Neural progenitor cell (in vitro differentiated cells): Measurements from ENCODE around the gene RNLS. TPM values are rescaled to one million over a fixed set of nuclear protein-coding genes. Genes with fewer than 3 reads are reported as not detected.

Experiments
- DNase-seq: peaks from one replicate; pipeline ENCODE4 v3.0.0-alpha.2; 2016; ENCODE audit warnings: low spot score
- H2AFZ ChIP-seq: fragments of 200-600 bp; sonication (generic); replicated peaks from 2 replicates; pipeline ENCODE4 v1.6.1; 2016; ENCODE audit warnings: antibody characterized with exemption
- H3F3A ChIP-seq: fragments of 200-600 bp; sonication (generic); 2 replicates; pipeline ENCODE4 v1.6.1; 2016; ENCODE audit warnings: antibody characterized with exemption, low read depth
- H3K27ac ChIP-seq: fragments of 200-600 bp; sonication (generic); 2 replicates; pipeline ENCODE4 v1.5.1; 2016; ENCODE audit warnings: mild to moderate bottlenecking
- H3K27me3 ChIP-seq: fragments of 200-600 bp; sonication (generic); 2 replicates; pipeline ENCODE4 v1.6.1; 2016; ENCODE audit warnings: mild to moderate bottlenecking, moderate library complexity
- H3K36me3 ChIP-seq: fragments of 200-600 bp; sonication (generic); 2 replicates; pipeline ENCODE4 v1.5.1; 2016
- H3K4me1 ChIP-seq: fragments of 200-600 bp; sonication (generic); 2 replicates; pipeline ENCODE4 v1.6.1; 2016; ENCODE audit warnings: mixed run types
- H3K4me2 ChIP-seq: fragments of 200-600 bp; sonication (generic); 2 replicates; pipeline ENCODE4 v1.6.1; 2016
- H3K4me3 ChIP-seq: fragments of 200-600 bp; sonication (generic); 2 replicates; pipeline ENCODE4 v1.5.1; 2016
- H3K79me2 ChIP-seq: fragments of 200-600 bp; sonication (generic); 2 replicates; pipeline ENCODE4 v1.6.1; 2016; ENCODE audit warnings: low read depth
- H3K9ac ChIP-seq: fragments of 200-600 bp; sonication (generic); 2 replicates; pipeline ENCODE4 v1.6.1; 2016
- H3K9me3 ChIP-seq: fragments of 200-600 bp; sonication (generic); 2 replicates; pipeline ENCODE4 v1.5.1; 2016; ENCODE audit warnings: low read depth
- H4K20me1 ChIP-seq: fragments of 200-600 bp; sonication (generic); 2 replicates; pipeline ENCODE4 v1.6.1; 2016; ENCODE audit warnings: low read depth
- H3K27ac Mint-ChIP-seq: 3 replicates; pipeline ENCODE4 v1.8.0; 2021; ENCODE audit warnings: mixed read lengths
- H3K27me3 Mint-ChIP-seq: 2 replicates; pipeline ENCODE4 v1.8.0; 2022; ENCODE audit warnings: low read depth, mild to moderate bottlenecking, inconsistent platforms, moderate library complexity, mixed read lengths; ENCODE audit not compliant: insufficient read depth
- H3K36me3 Mint-ChIP-seq: 3 replicates; pipeline ENCODE4 v1.8.0; 2021; ENCODE audit warnings: mixed read lengths
- H3K4me1 Mint-ChIP-seq: 3 replicates; pipeline ENCODE4 v1.8.0; 2021; ENCODE audit warnings: mixed read lengths
- H3K4me3 Mint-ChIP-seq: 3 replicates; pipeline ENCODE4 v1.8.0; 2021; ENCODE audit warnings: mild to moderate bottlenecking, moderate library complexity, mixed read lengths
- H3K9me3 Mint-ChIP-seq: 3 replicates; pipeline ENCODE4 v1.8.0; 2020; ENCODE audit warnings: mixed read lengths
- EZH2 ChIP-seq: fragments of 200-600 bp; sonication (generic); IDR thresholded peaks from 2 replicates; pipeline ENCODE4 v1.6.1; 2017; ENCODE audit warnings: antibody characterized with exemption, mild to moderate bottlenecking, moderate library complexity
- EZH2phosphoT487 ChIP-seq: fragments of 200-600 bp; sonication (generic); IDR thresholded peaks from 2 replicates; pipeline ENCODE4 v1.6.1; 2017; ENCODE audit warnings: antibody characterized with exemption
- total RNA-seq: library from RNA; depleted of rRNA; stranded (reverse); fragments of >200 nt; gene quantifications from 2 replicates; pipeline ENCODE4 v1.2.3, GENCODE V29; 2015; ENCODE audit warnings: low replicate concordance
- TF ChIP-seq, protein P1 (sequence below): fragments of 200-600 bp; sonication (generic); IDR thresholded peaks from 2 replicates; pipeline ENCODE4 v1.5.1; 2017; ENCODE audit warnings: antibody characterized with exemption, mild to moderate bottlenecking

RNLS gene
- total RNA-seq, 1 donor from 2014 or later: 9.1 TPM

DNA sequence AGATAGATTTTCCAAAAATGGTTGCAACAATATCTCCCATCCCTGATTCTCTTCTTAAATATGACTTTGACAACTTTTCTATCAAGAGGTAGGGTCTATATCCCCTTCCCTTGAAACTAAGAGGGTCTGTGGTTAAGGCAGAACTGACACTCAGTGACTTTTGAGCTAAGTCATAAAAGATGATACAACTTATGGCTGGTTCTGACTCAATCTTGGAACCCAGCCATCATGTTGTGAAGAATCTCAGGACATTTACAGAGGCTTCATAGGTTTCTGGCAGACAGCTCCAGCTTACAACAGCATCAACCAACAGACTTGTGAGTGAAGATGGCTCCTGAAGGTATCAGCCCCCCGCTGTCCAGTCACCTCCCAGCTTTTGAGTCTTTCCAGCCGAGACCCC, 203.5 kb downstream of the RNLS start:
- no peak overlapping the region for H2AFZ ChIP-seq
- no peaks in the 10 kb centered on the region for H3K36me3 Mint-ChIP-seq
- no peak overlapping the region for H3K4me3 ChIP-seq
- H3K4me1 ChIP-seq: no peaks in the 10 kb centered on the region
- no peaks in the 10 kb centered on the region for H3F3A ChIP-seq
- H3K9me3 ChIP-seq: no peaks in the 10 kb centered on the region
- H3K27ac ChIP-seq: no peak overlapping the region
- no peak overlapping the region for H3K9ac ChIP-seq
- no peaks in the 10 kb centered on the region for H3K4me1 Mint-ChIP-seq
- peaks cover 2% of the 10 kb centered on the region for H3K27me3 Mint-ChIP-seq
- H3K4me2 ChIP-seq: no peak overlapping the region
- DNase-seq: no peak
- H3K79me2 ChIP-seq: no peaks in the 10 kb centered on the region
- H3K9me3 Mint-ChIP-seq: no peaks in the 10 kb centered on the region
- no peak overlapping the region for H3K4me3 Mint-ChIP-seq
- H3K27me3 ChIP-seq: no peaks in the 10 kb centered on the region
- no peak overlapping the region for H3K27ac Mint-ChIP-seq
- TF ChIP-seq EZH2 (no peak), EZH2phosphoT487 (no peak)
- TF ChIP-seq, protein P1, sequence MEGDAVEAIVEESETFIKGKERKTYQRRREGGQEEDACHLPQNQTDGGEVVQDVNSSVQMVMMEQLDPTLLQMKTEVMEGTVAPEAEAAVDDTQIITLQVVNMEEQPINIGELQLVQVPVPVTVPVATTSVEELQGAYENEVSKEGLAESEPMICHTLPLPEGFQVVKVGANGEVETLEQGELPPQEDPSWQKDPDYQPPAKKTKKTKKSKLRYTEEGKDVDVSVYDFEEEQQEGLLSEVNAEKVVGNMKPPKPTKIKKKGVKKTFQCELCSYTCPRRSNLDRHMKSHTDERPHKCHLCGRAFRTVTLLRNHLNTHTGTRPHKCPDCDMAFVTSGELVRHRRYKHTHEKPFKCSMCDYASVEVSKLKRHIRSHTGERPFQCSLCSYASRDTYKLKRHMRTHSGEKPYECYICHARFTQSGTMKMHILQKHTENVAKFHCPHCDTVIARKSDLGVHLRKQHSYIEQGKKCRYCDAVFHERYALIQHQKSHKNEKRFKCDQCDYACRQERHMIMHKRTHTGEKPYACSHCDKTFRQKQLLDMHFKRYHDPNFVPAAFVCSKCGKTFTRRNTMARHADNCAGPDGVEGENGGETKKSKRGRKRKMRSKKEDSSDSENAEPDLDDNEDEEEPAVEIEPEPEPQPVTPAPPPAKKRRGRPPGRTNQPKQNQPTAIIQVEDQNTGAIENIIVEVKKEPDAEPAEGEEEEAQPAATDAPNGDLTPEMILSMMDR: no peak
- peaks cover 3% of the 10 kb centered on the region for H3K36me3 ChIP-seq
- no peaks in the 10 kb centered on the region for H4K20me1 ChIP-seq

DNA sequence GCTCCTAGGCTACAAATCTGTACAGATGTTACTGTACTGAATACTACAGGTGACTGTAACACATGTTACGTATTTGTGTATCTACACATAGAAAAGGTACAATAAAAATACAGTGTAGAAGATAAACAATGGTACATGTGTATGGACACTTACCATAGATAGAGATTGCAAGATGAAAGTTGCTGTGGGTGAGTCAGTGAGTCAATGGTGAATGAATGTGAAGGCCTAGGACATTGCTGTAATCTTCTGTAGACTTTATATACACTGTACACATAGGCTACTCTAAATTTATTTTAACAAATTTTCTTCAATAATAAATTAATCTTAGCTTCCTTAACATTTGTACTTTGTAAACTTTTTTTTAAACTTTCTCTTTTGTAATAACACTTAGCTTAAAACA, 205.6 kb downstream of the RNLS start:
- no peak overlapping the region for H2AFZ ChIP-seq
- H3K9ac ChIP-seq: no peak overlapping the region
- Mint-ChIP-seq H3K36me3 (no peaks in the 10 kb centered on the region), H3K27me3 (peaks cover 2% of the 10 kb centered on the region), H3K9me3 (no peaks in the 10 kb centered on the region), H3K4me1 (peaks cover 5% of the 10 kb centered on the region), H3K27ac (no peak overlapping the region), H3K4me3 (no peak overlapping the region)
- H3K4me2 ChIP-seq: no peak overlapping the region
- H4K20me1 ChIP-seq: no peaks in the 10 kb centered on the region
- DNase-seq: no peak
- TF ChIP-seq EZH2phosphoT487: no peak
- peaks cover 3% of the 10 kb centered on the region for H3K36me3 ChIP-seq
- no peak overlapping the region for H3K4me3 ChIP-seq
- no peaks in the 10 kb centered on the region for H3F3A ChIP-seq
- no peaks in the 10 kb centered on the region for H3K79me2 ChIP-seq
- H3K27me3 ChIP-seq: no peaks in the 10 kb centered on the region
- H3K9me3 ChIP-seq: no peaks in the 10 kb centered on the region
- peaks cover 1% of the 10 kb centered on the region for H3K4me1 ChIP-seq
- no peak overlapping the region for H3K27ac ChIP-seq

DNA sequence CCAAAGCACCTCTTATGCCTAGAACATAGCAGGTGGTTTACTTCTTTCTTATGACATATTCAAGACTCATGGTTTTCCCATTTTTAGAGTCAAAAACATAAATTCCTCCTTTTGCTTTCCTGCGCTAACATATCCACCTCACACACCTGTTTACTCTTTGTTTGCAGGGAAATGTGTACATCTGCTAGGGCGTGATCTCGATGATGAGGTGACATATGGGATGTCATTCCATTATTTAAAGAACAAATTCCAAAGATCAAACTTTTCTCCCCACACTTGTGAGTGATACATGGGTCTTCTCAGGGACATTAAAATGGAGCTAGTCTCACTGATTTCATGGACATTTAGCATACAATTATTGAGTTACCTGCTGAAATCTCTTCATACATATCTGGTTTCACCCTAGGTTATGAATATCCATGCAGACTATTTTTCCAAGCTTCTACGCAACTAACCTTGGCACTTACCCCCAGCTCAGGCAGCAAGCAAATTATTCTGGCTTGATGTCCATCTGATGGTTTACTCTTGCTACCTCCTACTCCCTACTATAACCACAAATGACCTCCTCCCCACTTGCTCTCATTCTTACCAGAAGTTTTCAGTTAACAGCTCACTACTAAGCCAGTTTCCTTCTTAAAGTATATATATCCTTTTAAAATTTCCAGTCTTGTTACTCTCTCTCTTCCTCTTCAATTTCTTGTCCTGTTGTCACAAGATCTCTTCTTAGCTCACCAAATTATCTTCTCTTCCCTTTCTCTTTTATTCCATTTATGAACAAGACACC, 208.5 kb downstream of the RNLS start:
- H3K4me3 ChIP-seq: no peak overlapping the region
- no peaks in the 10 kb centered on the region for H3K9me3 ChIP-seq
- no peaks in the 10 kb centered on the region for H3K79me2 ChIP-seq
- Mint-ChIP-seq H3K9me3 (no peaks in the 10 kb centered on the region), H3K4me1 (peaks cover 13% of the 10 kb centered on the region), H3K27me3 (peaks cover 2% of the 10 kb centered on the region), H3K36me3 (no peaks in the 10 kb centered on the region), H3K4me3 (no peak overlapping the region), H3K27ac (no peak overlapping the region)
- no peak for TF ChIP-seq EZH2
- TF ChIP-seq, protein P1: no peak
- no peak for TF ChIP-seq EZH2phosphoT487
- no peaks in the 10 kb centered on the region for H3F3A ChIP-seq
- no peaks in the 10 kb centered on the region for H3K36me3 ChIP-seq
- H3K4me2 ChIP-seq: no peak overlapping the region
- no peak for DNase-seq
- no peak overlapping the region for H2AFZ ChIP-seq
- H3K27me3 ChIP-seq: no peaks in the 10 kb centered on the region
- H3K27ac ChIP-seq: no peak overlapping the region
- no peak overlapping the region for H3K9ac ChIP-seq
- no peaks in the 10 kb centered on the region for H4K20me1 ChIP-seq
- H3K4me1 ChIP-seq: peaks cover 8% of the 10 kb centered on the region

DNA sequence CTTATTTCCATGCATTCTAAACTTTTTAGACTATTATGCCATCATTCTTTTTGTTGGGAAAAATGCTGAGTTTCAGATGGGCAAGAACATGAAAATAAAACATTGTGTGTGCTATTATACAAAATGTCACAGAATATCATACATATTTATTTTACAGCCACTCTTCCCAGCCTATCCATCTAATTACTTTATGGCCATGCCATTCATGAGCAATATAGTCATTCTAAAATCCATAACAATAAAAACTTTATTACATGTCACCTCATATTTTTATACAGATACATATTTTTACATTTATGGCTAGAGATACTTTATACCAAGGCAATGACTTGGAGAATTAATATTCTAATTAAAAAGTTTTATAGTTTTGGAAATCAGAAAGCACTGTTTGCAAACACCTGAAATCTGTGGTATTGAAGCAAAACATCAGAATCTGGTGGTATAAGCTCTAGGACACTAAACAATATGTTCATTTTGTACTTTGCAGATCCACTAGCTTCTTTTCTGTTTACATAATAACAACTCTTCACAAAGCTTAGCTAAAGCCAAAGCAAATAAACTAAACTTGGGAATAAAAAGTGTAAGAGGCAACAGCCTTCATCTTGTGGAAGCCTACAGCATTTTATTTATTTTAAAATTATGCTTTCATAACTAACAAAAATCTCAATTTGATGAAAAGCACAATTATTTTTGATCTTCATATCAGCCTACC, 210.1 kb downstream of the RNLS start:
- no peak for DNase-seq
- peaks cover 2% of the 10 kb centered on the region for H3K27me3 Mint-ChIP-seq
- TF ChIP-seq, protein P1: no peak
- TF ChIP-seq EZH2phosphoT487 (no peak), EZH2 (no peak)
- H4K20me1 ChIP-seq: no peaks in the 10 kb centered on the region
- no peak overlapping the region for H2AFZ ChIP-seq
- no peak overlapping the region for H3K4me3 Mint-ChIP-seq
- no peak overlapping the region for H3K27ac ChIP-seq
- peaks cover 8% of the 10 kb centered on the region for H3K4me1 ChIP-seq
- no peak overlapping the region for H3K9ac ChIP-seq
- no peaks in the 10 kb centered on the region for H3K9me3 ChIP-seq
- H3K9me3 Mint-ChIP-seq: no peaks in the 10 kb centered on the region
- H3K4me1 Mint-ChIP-seq: peaks cover 13% of the 10 kb centered on the region
- H3F3A ChIP-seq: no peaks in the 10 kb centered on the region
- no peak overlapping the region for H3K4me3 ChIP-seq
- H3K36me3 Mint-ChIP-seq: no peaks in the 10 kb centered on the region
- H3K79me2 ChIP-seq: no peaks in the 10 kb centered on the region
- H3K4me2 ChIP-seq: no peak overlapping the region
- no peak overlapping the region for H3K27ac Mint-ChIP-seq
- no peaks in the 10 kb centered on the region for H3K27me3 ChIP-seq
- H3K36me3 ChIP-seq: no peaks in the 10 kb centered on the region
